ENCODE measurements around the gene POMZP3.
"Not testable (repeated sequence)": the region's sequence is repeated elsewhere in the genome, so short reads cannot be mapped to it uniquely, and the experiment has no call there.

DNA sequence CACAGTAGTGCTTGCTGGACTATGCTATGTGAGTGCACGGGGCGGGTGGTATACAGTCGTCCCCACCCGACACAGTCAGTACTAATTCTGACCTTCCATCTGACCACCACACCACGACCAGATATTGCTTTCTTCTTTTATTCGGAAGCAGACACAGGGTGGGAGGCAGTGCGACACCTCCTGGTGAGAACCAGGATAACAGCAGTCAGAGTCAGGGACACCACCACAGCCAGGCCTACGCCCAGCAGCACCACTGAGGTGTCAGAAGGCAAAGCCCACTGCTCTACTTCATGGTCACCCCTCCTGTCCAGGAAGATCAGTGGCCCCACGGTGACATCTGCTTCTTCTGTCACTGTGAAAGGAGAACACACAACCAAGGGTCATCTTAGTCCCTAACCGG lies 17.2 kb downstream of the POMZP3 start:
- not testable (repeated sequence) for TF ChIP-seq EP300 (IDR thresholded peaks at IDR 0.05)
- TF ChIP-seq, protein P1, sequence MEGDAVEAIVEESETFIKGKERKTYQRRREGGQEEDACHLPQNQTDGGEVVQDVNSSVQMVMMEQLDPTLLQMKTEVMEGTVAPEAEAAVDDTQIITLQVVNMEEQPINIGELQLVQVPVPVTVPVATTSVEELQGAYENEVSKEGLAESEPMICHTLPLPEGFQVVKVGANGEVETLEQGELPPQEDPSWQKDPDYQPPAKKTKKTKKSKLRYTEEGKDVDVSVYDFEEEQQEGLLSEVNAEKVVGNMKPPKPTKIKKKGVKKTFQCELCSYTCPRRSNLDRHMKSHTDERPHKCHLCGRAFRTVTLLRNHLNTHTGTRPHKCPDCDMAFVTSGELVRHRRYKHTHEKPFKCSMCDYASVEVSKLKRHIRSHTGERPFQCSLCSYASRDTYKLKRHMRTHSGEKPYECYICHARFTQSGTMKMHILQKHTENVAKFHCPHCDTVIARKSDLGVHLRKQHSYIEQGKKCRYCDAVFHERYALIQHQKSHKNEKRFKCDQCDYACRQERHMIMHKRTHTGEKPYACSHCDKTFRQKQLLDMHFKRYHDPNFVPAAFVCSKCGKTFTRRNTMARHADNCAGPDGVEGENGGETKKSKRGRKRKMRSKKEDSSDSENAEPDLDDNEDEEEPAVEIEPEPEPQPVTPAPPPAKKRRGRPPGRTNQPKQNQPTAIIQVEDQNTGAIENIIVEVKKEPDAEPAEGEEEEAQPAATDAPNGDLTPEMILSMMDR (IDR thresholded peaks at IDR 0.05), result not testable (repeated sequence)

All from esophagus muscularis mucosa (tissue), 3 donors.